Measurements from ENCODE around the gene MMEL1.

- TF ChIP-seq, protein P1, sequence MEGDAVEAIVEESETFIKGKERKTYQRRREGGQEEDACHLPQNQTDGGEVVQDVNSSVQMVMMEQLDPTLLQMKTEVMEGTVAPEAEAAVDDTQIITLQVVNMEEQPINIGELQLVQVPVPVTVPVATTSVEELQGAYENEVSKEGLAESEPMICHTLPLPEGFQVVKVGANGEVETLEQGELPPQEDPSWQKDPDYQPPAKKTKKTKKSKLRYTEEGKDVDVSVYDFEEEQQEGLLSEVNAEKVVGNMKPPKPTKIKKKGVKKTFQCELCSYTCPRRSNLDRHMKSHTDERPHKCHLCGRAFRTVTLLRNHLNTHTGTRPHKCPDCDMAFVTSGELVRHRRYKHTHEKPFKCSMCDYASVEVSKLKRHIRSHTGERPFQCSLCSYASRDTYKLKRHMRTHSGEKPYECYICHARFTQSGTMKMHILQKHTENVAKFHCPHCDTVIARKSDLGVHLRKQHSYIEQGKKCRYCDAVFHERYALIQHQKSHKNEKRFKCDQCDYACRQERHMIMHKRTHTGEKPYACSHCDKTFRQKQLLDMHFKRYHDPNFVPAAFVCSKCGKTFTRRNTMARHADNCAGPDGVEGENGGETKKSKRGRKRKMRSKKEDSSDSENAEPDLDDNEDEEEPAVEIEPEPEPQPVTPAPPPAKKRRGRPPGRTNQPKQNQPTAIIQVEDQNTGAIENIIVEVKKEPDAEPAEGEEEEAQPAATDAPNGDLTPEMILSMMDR (IDR thresholded peaks at IDR 0.05) = no peak
- TF ChIP-seq POLR2A (IDR thresholded peaks at IDR 0.05) = peak in 1 of 4 donors; percentile 32
- TF ChIP-seq POLR2AphosphoS5 (IDR thresholded peaks at IDR 0.05) = no peak
- no peak for TF ChIP-seq EP300 (IDR thresholded peaks at IDR 0.05)
Measured at GRCh38 chr1:2582391-2582790, 50.4 kb downstream of the MMEL1 start.
